Esophagus squamous epithelium (tissue), 4 donors: ENCODE data around the gene TP63.

ENCODE experiments used
- CTCF ChIP-seq, 6 experiments: fragments of 450-650 bp in 4 of 6; fragments of 200-600 bp in 2 of 6; sonication (generic) in 2 of 6; IDR thresholded peaks; one replicate each; pipeline ENCODE4 v1.5.1; 2016 to 2019; ENCODE audit warnings: antibody characterized with exemption in 6 of 6, mild to moderate bottlenecking in 4 of 6, moderate library complexity in 4 of 6
- POLR2A ChIP-seq, 4 donors: fragments of 450-650 bp; IDR thresholded peaks; one replicate each; pipeline ENCODE4 v1.6.1; 2017; ENCODE audit warnings: antibody characterized with exemption in 4 of 4, mild to moderate bottlenecking in 4 of 4, moderate library complexity in 3 of 4

- TF ChIP-seq CTCF (IDR thresholded peaks at IDR 0.05) (no peak), POLR2A (IDR thresholded peaks at IDR 0.05) (no peak)
Measured at GRCh38 chr3:189841473-189842205, 210.4 kb downstream of the TP63 start.
